SK-N-SH treated with all-trans-retinoic acid at 6 μM for 48 hours (cell line): ENCODE data around the gene TMEM51.

ENCODE experiments used
- ATAC-seq: fragments of 200-7000 bp; cut with Tn5 transposase; 3 replicates; pipeline ENCODE4 v1.9.1; 2020; ENCODE audit warnings: mild to moderate bottlenecking, moderate library complexity
- ARNTL ChIP-seq: fragments of 450-650 bp; formaldehyde crosslinking; IDR thresholded peaks from 2 replicates; pipeline ENCODE4 v1.5.0; 2020; ENCODE audit warnings: low read depth, mild to moderate bottlenecking, moderate library complexity, borderline replicate concordance
- BACH2 ChIP-seq: fragments of 250-450 bp; sonication (Bioruptor Pico); IDR thresholded peaks from 2 replicates; pipeline ENCODE4 v1.9.0; 2021; ENCODE audit warnings: mild to moderate bottlenecking, borderline replicate concordance
- CREB5 ChIP-seq: fragments of 250-450 bp; sonication (Bioruptor Pico); IDR thresholded peaks from 2 replicates; pipeline ENCODE4 v1.5.1; 2020; ENCODE audit warnings: low read depth, mild to moderate bottlenecking, moderate library complexity
- CSDC2 ChIP-seq: fragments of 250-450 bp; sonication (Bioruptor Pico); IDR thresholded peaks from 2 replicates; pipeline ENCODE4 v1.5.0; 2020; ENCODE audit warnings: mild to moderate bottlenecking, moderate library complexity
- CSRNP3 ChIP-seq: fragments of 250-450 bp; sonication (Bioruptor Pico); IDR thresholded peaks from 2 replicates; pipeline ENCODE4 v1.5.1; 2021; ENCODE audit warnings: mild to moderate bottlenecking, moderate library complexity
- ESRRG ChIP-seq: fragments of 250-450 bp; sonication (Bioruptor Pico); IDR thresholded peaks from 2 replicates; pipeline ENCODE4 v1.6.1; 2021; ENCODE audit warnings: mild to moderate bottlenecking
- GLIS3 ChIP-seq: fragments of 250-450 bp; sonication (Bioruptor Pico); IDR thresholded peaks from 2 replicates; pipeline ENCODE4 v1.5.0; 2020; ENCODE audit warnings: mild to moderate bottlenecking, moderate library complexity
- ISL1 ChIP-seq: fragments of 250-450 bp; sonication (Bioruptor Pico); IDR thresholded peaks from 2 replicates; pipeline ENCODE4 v2.1.2; 2022; ENCODE audit warnings: mild to moderate bottlenecking, moderate library complexity
- OSR1 ChIP-seq: fragments of 250-450 bp; sonication (Bioruptor Pico); IDR thresholded peaks from 2 replicates; pipeline ENCODE4 v1.8.0; 2022; ENCODE audit warnings: moderate library complexity, mild to moderate bottlenecking, inconsistent platforms
- PATZ1 ChIP-seq: fragments of 250-450 bp; sonication (Bioruptor Pico); IDR thresholded peaks from 2 replicates; pipeline ENCODE4 v1.8.0; 2020; ENCODE audit warnings: mild to moderate bottlenecking, moderate library complexity, borderline replicate concordance
- POU6F1 ChIP-seq: fragments of 250-450 bp; sonication (Bioruptor Pico); IDR thresholded peaks from 2 replicates; pipeline ENCODE4 v1.8.0; 2021; ENCODE audit warnings: low read depth, mild to moderate bottlenecking, moderate library complexity, borderline replicate concordance
- PPARA ChIP-seq: fragments of 250-450 bp; sonication (Bioruptor Pico); IDR thresholded peaks from 2 replicates; pipeline ENCODE4 v1.5.0; 2020; ENCODE audit warnings: mild to moderate bottlenecking, borderline replicate concordance
- RARB ChIP-seq: fragments of 250-450 bp; sonication (Bioruptor Pico); IDR thresholded peaks from 2 replicates; pipeline ENCODE4 v1.8.0; 2021; ENCODE audit warnings: mild to moderate bottlenecking, moderate library complexity
- SNAI2 ChIP-seq: fragments of 250-450 bp; sonication (Bioruptor Pico); IDR thresholded peaks from 2 replicates; pipeline ENCODE4 v1.5.0; 2020; ENCODE audit warnings: mild to moderate bottlenecking, moderate library complexity
- TCF4 ChIP-seq: fragments of 250-450 bp; sonication (Bioruptor Pico); IDR thresholded peaks from 2 replicates; pipeline ENCODE4 v1.8.0; 2021; ENCODE audit warnings: mild to moderate bottlenecking, moderate library complexity, borderline replicate concordance
- TOX ChIP-seq: fragments of 250-450 bp; sonication (Bioruptor Pico); IDR thresholded peaks from 2 replicates; pipeline ENCODE4 v1.8.0; 2021; ENCODE audit warnings: mild to moderate bottlenecking, moderate library complexity, borderline replicate concordance
- TSHZ2 ChIP-seq: fragments of 250-450 bp; sonication (Bioruptor Pico); IDR thresholded peaks from 2 replicates; pipeline ENCODE4 v1.5.0; 2020; ENCODE audit warnings: mild to moderate bottlenecking, moderate library complexity
- ZC3H10 ChIP-seq: fragments of 250-450 bp; sonication (Bioruptor Pico); IDR thresholded peaks from 2 replicates; pipeline ENCODE4 v1.5.1; 2021; ENCODE audit warnings: mild to moderate bottlenecking, moderate library complexity
- ZFP3 ChIP-seq: fragments of 250-450 bp; sonication (Bioruptor Pico); IDR thresholded peaks from 2 replicates; pipeline ENCODE4 v1.5.0; 2020; ENCODE audit warnings: mild to moderate bottlenecking, moderate library complexity
- ZFP30 ChIP-seq: fragments of 450-650 bp; formaldehyde crosslinking; IDR thresholded peaks from 2 replicates; pipeline ENCODE4 v1.5.0; 2022; ENCODE audit warnings: mild to moderate bottlenecking, moderate library complexity
- ZNF565 ChIP-seq: fragments of 450-650 bp; formaldehyde crosslinking; conservative IDR thresholded peaks from 2 replicates; pipeline ENCODE4 v1.5.0; 2020; ENCODE audit warnings: low read depth, mild to moderate bottlenecking, moderate library complexity
- ZNF8 ChIP-seq: fragments of 450-650 bp; formaldehyde crosslinking; IDR thresholded peaks from 2 replicates; pipeline ENCODE4 v1.5.0; 2020; ENCODE audit warnings: mild to moderate bottlenecking, moderate library complexity

Gene TMEM51

GRCh38 chr1:15185617-15186016 is 32.1 kb downstream of the TMEM51 start:
- TF ChIP-seq SNAI2 (no peak), ZNF8 (CRISPR knock-in tag) (no peak), ZC3H10 (CRISPR knock-in tag) (no peak), PATZ1 (no peak), ESRRG (CRISPR knock-in tag) (no peak), CREB5 (CRISPR knock-in tag) (no peak), ZFP30 (CRISPR knock-in tag) (no peak), POU6F1 (CRISPR knock-in tag) (no peak), ZNF565 (CRISPR knock-in tag) (no peak), ARNTL (no peak), CSDC2 (CRISPR knock-in tag) (no peak), TCF4 (CRISPR knock-in tag) (no peak), GLIS3 (no peak), OSR1 (CRISPR knock-in tag) (no peak), ISL1 (CRISPR knock-in tag) (no peak), TOX (CRISPR knock-in tag) (no peak), TSHZ2 (CRISPR knock-in tag) (no peak), CSRNP3 (CRISPR knock-in tag) (no peak)
- no peak for ATAC-seq

- no peak for ATAC-seq
- TF ChIP-seq TSHZ2 (CRISPR knock-in tag) (no peak), RARB (no peak), BACH2 (CRISPR knock-in tag) (no peak), GLIS3 (no peak), ARNTL (no peak), TOX (CRISPR knock-in tag) (no peak), POU6F1 (CRISPR knock-in tag) (no peak), PPARA (CRISPR knock-in tag) (no peak), ESRRG (CRISPR knock-in tag) (no peak), PATZ1 (no peak), ZFP3 (no peak), ZNF565 (CRISPR knock-in tag) (no peak), ZFP30 (CRISPR knock-in tag) (no peak), ZC3H10 (CRISPR knock-in tag) (no peak)
Measured at GRCh38 chr1:15186073-15186845, 32.7 kb downstream of the TMEM51 start.
